Epithelial cell of esophagus (primary cell): ENCODE results near the gene MGAM2.

ENCODE experiments used
- DNase-seq: peaks from one replicate; pipeline ENCODE4 v3.0.0; 2010; ENCODE audit warnings: low read depth
- H3K4me3 ChIP-seq: 2 replicates; pipeline ENCODE4 v1.5.1; 2011; ENCODE audit warnings: mild to moderate bottlenecking, low read length, control low read depth
- CTCF ChIP-seq: IDR thresholded peaks from 2 replicates; pipeline ENCODE4 v1.5.1; 2011; ENCODE audit warnings: low read depth, mild to moderate bottlenecking, low read length, control low read depth, inconsistent platforms; ENCODE audit not compliant: insufficient read depth; ENCODE audit errors: missing control alignments

The MGAM2 gene

DNA sequence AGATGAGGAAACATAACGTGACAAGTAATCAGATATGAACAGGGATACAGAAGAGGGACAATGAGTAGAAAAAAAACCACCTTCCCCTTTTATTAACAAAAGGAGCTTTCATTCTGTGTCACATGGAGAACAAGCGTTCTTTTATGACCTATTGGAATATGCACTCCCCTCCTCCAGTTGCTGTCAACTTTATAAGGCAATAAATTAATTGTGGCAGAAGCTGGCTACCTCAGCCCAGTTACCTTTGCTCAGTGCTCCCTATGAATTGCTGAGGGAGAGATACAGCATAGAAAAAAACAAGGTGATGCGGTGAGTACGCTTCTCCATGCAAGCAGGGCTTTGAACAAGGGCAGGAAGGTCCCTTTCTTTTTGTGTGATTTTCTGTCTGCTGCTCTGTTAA is at the start of gene MGAM2:
TSS of gene MGAM2 (plus strand) at position 220 of the 400 bp plus-strand sequence. CDS start 5,156 bp downstream, outside the sequence.
- no peak within 1 kb of the TSS for H3K4me3 ChIP-seq
- DNase-seq: no peak
- TF ChIP-seq CTCF: no peak

DNA sequence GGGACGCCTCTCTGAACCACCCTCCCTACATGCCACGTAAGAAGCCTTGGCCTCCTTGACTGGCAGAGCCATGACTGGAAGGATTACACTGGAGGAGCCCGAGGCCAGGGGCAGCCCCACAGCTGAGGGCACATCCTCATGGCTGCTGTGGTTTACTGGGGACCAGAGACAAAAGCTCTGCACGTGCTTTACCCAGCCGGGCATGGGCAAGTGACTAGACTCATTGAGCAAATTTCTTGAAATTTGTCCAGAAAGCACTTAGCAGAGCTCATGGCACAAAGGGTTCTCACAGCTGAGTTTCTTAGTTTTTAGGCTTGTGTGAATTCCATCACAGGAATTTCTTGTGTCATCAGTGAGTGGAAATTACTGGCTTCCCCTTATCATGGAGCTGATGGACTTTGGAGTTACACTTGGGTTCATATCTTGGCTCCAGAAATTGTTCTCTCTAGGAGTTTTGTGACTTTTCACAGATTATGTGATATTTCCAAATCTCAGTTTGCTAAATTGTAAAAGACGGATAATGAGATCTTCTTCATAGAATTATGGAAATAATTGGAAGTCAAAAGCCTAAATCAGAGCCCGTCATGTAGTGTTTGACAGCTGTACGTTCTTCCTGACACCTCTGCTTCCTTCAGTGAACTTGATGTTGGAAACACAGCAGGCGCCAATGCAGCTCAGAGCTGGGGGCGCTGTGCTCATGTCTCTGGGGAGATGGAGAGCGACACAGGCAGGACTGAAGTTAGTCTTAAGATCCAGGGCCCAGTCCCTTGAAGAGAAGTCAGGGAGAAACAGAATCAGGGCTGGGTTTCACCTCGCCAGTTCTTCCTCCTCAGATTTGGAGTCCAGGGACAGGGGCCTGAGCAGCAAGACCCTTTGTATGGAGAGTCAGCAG is 47.7 kb upstream of the MGAM2 start:
- no peak overlapping the region for H3K4me3 ChIP-seq
- TF ChIP-seq CTCF: no peak
- no peak for DNase-seq

- no peak for TF ChIP-seq CTCF
- DNase-seq: no peak
- H3K4me3 ChIP-seq: no peak overlapping the region
These were observed 45.0 kb upstream of the MGAM2 start for GRCh38 chr7:142066536-142066935.

DNA sequence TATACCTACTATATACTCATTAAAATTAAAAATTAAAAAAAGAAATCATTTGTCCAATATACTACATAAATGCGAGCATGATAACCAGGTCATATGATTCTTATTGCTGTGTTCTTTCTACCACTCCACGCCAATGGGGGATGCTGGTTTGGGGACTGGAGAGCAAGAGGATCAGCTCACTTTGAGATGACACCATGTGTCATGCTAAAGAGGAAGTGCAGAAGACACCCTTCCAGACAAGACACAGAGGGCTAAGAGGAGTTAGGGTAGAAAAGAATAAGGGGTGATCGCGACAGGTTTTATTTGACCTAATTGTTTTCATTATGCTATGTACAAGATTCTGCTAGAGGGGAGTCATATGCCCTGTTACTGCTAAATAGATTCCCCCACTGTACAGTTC is 33.8 kb upstream of the MGAM2 start:
- no peak for TF ChIP-seq CTCF
- no peak overlapping the region for H3K4me3 ChIP-seq
- no peak for DNase-seq

DNA sequence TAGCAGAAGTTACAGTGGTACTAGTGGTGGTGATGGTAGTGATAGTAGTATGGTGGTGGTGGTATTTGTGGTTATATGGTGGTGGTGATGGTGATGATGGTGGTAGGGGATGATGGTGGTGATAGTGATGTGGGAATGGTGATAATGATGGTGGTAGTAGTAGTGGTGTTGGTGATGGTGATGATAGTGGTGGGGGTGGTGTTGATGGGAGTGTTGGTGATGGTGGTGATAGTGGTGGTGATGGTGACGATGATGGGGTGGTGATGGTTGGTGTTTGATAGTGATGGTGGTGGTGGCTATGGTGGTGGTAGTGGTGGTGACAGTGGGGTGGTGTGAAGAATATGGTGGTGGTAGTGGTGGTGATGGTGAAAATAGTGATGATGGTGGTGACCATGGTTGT is 27.9 kb upstream of the MGAM2 start:
- no peak for TF ChIP-seq CTCF
- DNase-seq: no peak
- no peak overlapping the region for H3K4me3 ChIP-seq

DNA sequence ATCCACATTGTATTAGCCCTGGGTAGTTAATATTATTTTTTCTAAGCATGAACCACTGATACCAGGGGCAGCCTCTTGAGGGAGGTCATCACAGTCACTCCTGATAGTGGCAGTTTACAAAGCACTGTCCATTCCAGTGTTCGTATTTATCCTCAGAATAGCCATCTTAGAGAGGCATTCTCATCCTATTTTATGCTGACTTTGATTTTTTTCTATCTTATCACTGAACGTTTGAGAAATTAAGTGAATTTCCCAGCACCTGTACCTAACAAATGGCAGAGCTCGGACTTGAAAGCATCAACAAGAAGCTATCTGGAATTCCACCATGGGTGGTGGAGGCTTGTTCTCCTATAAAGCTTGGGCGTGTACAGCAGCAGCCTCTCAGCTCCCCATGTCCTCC is 26.1 kb upstream of the MGAM2 start:
- DNase-seq: no peak
- H3K4me3 ChIP-seq: no peak overlapping the region
- no peak for TF ChIP-seq CTCF
